SK-N-MC (cell line): Measurements from ENCODE around the gene BLM.

Experiments used
- EZH2 ChIP-seq: fragments of 200-600 bp; sonication (generic); IDR thresholded peaks from one replicate; pipeline ENCODE4 v1.6.1; 2017; ENCODE audit warnings: antibody characterized with exemption
- POLR2AphosphoS5 ChIP-seq: IDR thresholded peaks from 2 replicates; pipeline ENCODE4 v1.6.1; 2012; ENCODE audit warnings: mild to moderate bottlenecking, low read depth, low read length, borderline replicate concordance

DNA sequence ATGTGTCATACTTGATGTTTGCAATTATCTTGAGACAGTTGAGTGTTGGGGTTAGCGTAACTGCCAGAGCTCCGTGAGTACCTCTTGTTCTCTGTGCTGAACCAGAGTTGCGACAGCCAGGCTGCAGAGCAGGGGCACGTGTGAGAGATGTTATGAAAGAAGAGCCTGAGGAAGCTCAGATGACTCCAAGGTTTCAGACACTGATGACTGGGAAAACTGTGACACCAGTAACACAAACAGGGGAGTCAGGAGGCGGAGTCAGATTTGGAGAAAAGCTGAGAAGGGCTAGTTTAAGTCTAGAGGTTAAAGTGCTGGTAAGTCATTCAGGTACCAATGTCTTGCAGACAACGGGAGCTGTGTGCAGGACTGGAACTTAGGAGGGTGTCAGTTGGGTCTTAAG, 45.0 kb downstream of the BLM start:
- TF ChIP-seq POLR2AphosphoS5 (no peak), EZH2 (no peak)
